Endothelial cell of umbilical vein (primary cell): ENCODE data around the gene COL19A1. TPM values are rescaled to one million over a fixed set of nuclear protein-coding genes. Genes with fewer than 3 reads are reported as not detected.

Source experiments
- BruUV-seq: library from RNA; stranded (reverse); fragments of 400-500 nt; replicated peaks from 2 replicates; lab custom pipeline; 2021; lab: Mats Ljungman, UMichigan
- CTCF ChIA-PET: fragments of 300-600, 350-600 bp; sonication (Branson Sonifier 250); formaldehyde crosslinking; loops from one replicate; lab custom pipeline; 2021; ENCODE audit warnings: antibody characterized with exemption, inconsistent platforms; lab: Charles Lee
- POLR2A ChIA-PET: fragments of 300-600, 350-600 bp; sonication (Branson Sonifier 250); formaldehyde crosslinking; loops from one replicate; lab custom pipeline; 2021; ENCODE audit warnings: antibody characterized with exemption, inconsistent platforms; lab: Charles Lee
- DNase-seq: peaks from one replicate; pipeline ENCODE4 v3.0.0-alpha.2; 2011; ENCODE audit warnings: low read depth, low spot score
- FAIRE-seq: peaks from 2 replicates; lab custom pipeline; 2011; peaks lifted over from hg19 to GRCh38; lab: Jason Lieb, UNC
- H2AFZ ChIP-seq: 2 replicates; pipeline ENCODE4 v1.6.0; 2012; ENCODE audit warnings: low read depth, low read length, control low read depth, inconsistent platforms
- H3K27ac ChIP-seq: 2 replicates; pipeline ENCODE4 v1.5.1; 2011; ENCODE audit warnings: low read depth, mild to moderate bottlenecking, control low read depth, low read length, moderate library complexity; ENCODE audit not compliant: insufficient read depth
- H3K27me3 ChIP-seq, 2 experiments: 2 replicates each; pipeline versions ENCODE4 v1.6.0 to v1.6.1; 2011; ENCODE audit warnings: low read length in 2 of 2, mixed read lengths in 1 of 2; ENCODE audit not compliant: control insufficient read depth in 2 of 2, insufficient read depth in 2 of 2
- H3K36me3 ChIP-seq, 2 experiments: 2 replicates in 1 of 2; 3 replicates in 1 of 2; pipeline ENCODE4 v1.5.1; 2011; ENCODE audit warnings: low read length in 2 of 2, mild to moderate bottlenecking in 1 of 2, moderate library complexity in 1 of 2; ENCODE audit not compliant: control insufficient read depth in 2 of 2, insufficient read depth in 2 of 2; ENCODE audit errors: extremely low read depth in 1 of 2
- H3K4me1 ChIP-seq: 3 replicates; pipeline ENCODE4 v1.5.1; 2011; ENCODE audit warnings: mild to moderate bottlenecking, low read length; ENCODE audit not compliant: control insufficient read depth, insufficient read depth; ENCODE audit errors: extremely low read depth
- H3K4me2 ChIP-seq: 2 replicates; pipeline ENCODE4 v1.6.1; 2011; ENCODE audit warnings: low read length, control low read depth, mixed read lengths; ENCODE audit not compliant: insufficient read depth
- H3K4me3 ChIP-seq, 3 experiments: fragments of 200-600 bp in 1 of 3; sonication (generic), shearing (Covaris generic) in 1 of 3; replicated peaks in 1 of 3; 2 replicates each; pipeline ENCODE4 v1.5.1; 2011 to 2016; ENCODE audit warnings: control low read depth in 3 of 3, low read length in 3 of 3, mild to moderate bottlenecking in 2 of 3, inconsistent platforms in 1 of 3, low read depth in 1 of 3, moderate library complexity in 1 of 3; ENCODE audit not compliant: insufficient read depth in 1 of 3
- H3K79me2 ChIP-seq: 2 replicates; pipeline ENCODE4 v1.6.0; 2012; ENCODE audit warnings: low read length, inconsistent platforms; ENCODE audit not compliant: control insufficient read depth, insufficient read depth
- H3K9ac ChIP-seq: replicated peaks from 2 replicates; pipeline ENCODE3; 2011; ENCODE audit warnings: low read length, control low read depth; ENCODE audit not compliant: insufficient read depth; ENCODE audit errors: extremely low read depth
- H3K9me1 ChIP-seq: replicated peaks from 3 replicates; pipeline ENCODE4 v1.6.0; 2011; ENCODE audit warnings: mild to moderate bottlenecking, low read length; ENCODE audit not compliant: control insufficient read depth, insufficient read depth; ENCODE audit errors: extremely low read depth
- H3K9me3 ChIP-seq: replicated peaks from 2 replicates; pipeline ENCODE4 v1.5.1; 2012; ENCODE audit warnings: low read length, inconsistent platforms; ENCODE audit not compliant: control insufficient read depth, insufficient read depth
- H4K20me1 ChIP-seq: replicated peaks from 2 replicates; pipeline ENCODE3; 2011; ENCODE audit warnings: mild to moderate bottlenecking, low read length; ENCODE audit not compliant: control insufficient read depth, insufficient read depth; ENCODE audit errors: extremely low read depth
- EZH2 ChIP-seq: IDR thresholded peaks from 2 replicates; pipeline ENCODE4 v1.6.1; 2012; ENCODE audit warnings: borderline replicate concordance, low read depth, mild to moderate bottlenecking, moderate library complexity, low read length, inconsistent platforms; ENCODE audit not compliant: severe bottlenecking
- FOS ChIP-seq: IDR thresholded peaks from 2 replicates; pipeline ENCODE4 v1.6.1; 2011; ENCODE audit warnings: mild to moderate bottlenecking, low read length, moderate library complexity, borderline replicate concordance; ENCODE audit not compliant: insufficient read depth
- GATA2 ChIP-seq: IDR thresholded peaks from 2 replicates; pipeline ENCODE4 v1.7.0; 2011; ENCODE audit warnings: low read depth, mild to moderate bottlenecking, moderate library complexity, mixed read lengths, low read length; ENCODE audit not compliant: insufficient read length, insufficient read depth
- JUN ChIP-seq: IDR thresholded peaks from 2 replicates; pipeline ENCODE4 v1.6.1; 2011; ENCODE audit warnings: borderline replicate concordance, low read depth; ENCODE audit not compliant: insufficient read length, insufficient read depth
- MYC ChIP-seq: IDR thresholded peaks from one replicate; pipeline ENCODE4 v1.6.1; 2011; ENCODE audit warnings: mild to moderate bottlenecking, low read depth, low read length
- POLR2A ChIP-seq: IDR thresholded peaks from 2 replicates; pipeline ENCODE4 v1.6.1; 2012; ENCODE audit warnings: low read depth, mild to moderate bottlenecking, control low read depth, low read length
- POLR2AphosphoS5 ChIP-seq: IDR thresholded peaks from 2 replicates; pipeline ENCODE4 v1.6.1; 2012; ENCODE audit warnings: low read depth, mild to moderate bottlenecking, control low read depth, low read length, moderate library complexity; ENCODE audit not compliant: insufficient read depth
- dilution Hi-C: fragments of 300-500 bp; cut with MboI; formaldehyde crosslinking; loops from one replicate; pipeline ENCODE4 v1.15.0; 2019; ENCODE audit warnings: low sequenced_read_pairs; ENCODE audit not compliant: extremely low pct_ligation_motif_present
- intact Hi-C: fragments of 100-400 bp; cut with micrococcal nuclease; formaldehyde crosslinking; loops from one replicate; pipeline ENCODE4 v1.10.0; 2022
- polyA plus RNA-seq, 4 experiments: library from polyadenylated mRNA; depleted of rRNA in 3 of 4; stranded (reverse) in 3 of 4; unstranded in 1 of 4; fragments of >200 nt; gene quantifications; 2 replicates each; pipeline versions ENCODE4 v1.2.1 to v1.2.3, GENCODE V29; 2011 to 2012; ENCODE audit warnings: missing spikeins in 1 of 4
- total RNA-seq: library from RNA; stranded (reverse); gene quantifications from 2 replicates; pipeline ENCODE4 v1.2.3, GENCODE V29; 2021
- TF ChIP-seq, protein P1 (sequence below), 2 donors: IDR thresholded peaks; 1 replicate in 1 of 2; 2 replicates in 1 of 2; pipeline ENCODE4 v1.5.1; 2011; ENCODE audit warnings: low read length in 2 of 2, mild to moderate bottlenecking in 2 of 2, moderate library complexity in 2 of 2, control low read depth in 1 of 2, inconsistent platforms in 1 of 2, low read depth in 1 of 2; ENCODE audit not compliant: insufficient read depth in 1 of 2; ENCODE audit errors: extremely low read depth in 1 of 2
- TF ChIP-seq, protein P2 (sequence below): IDR thresholded peaks from 2 replicates; pipeline ENCODE4 v1.6.1; 2011; ENCODE audit not compliant: insufficient read depth, insufficient read length

COL19A1 gene
- total and polyA plus RNA-seq, 2 donors (not counting 3 experiments of a cell fraction or from before 2014, with no cell fraction given), result not detected

- H3K4me2 ChIP-seq, result no peak overlapping the region
- no peak overlapping the region for H3K27ac ChIP-seq
- no peaks in the 10 kb centered on the region for H3K79me2 ChIP-seq
- H4K20me1 ChIP-seq, result no peaks in the 10 kb centered on the region
- CTCF ChIA-PET, result no interaction called here
- no peaks in the 10 kb centered on the region for H3K27me3 ChIP-seq
- no peaks in the 10 kb centered on the region for H3K4me1 ChIP-seq
- dilution Hi-C loops, result no loop called here
- no peak for TF ChIP-seq MYC
- TF ChIP-seq, protein P1, sequence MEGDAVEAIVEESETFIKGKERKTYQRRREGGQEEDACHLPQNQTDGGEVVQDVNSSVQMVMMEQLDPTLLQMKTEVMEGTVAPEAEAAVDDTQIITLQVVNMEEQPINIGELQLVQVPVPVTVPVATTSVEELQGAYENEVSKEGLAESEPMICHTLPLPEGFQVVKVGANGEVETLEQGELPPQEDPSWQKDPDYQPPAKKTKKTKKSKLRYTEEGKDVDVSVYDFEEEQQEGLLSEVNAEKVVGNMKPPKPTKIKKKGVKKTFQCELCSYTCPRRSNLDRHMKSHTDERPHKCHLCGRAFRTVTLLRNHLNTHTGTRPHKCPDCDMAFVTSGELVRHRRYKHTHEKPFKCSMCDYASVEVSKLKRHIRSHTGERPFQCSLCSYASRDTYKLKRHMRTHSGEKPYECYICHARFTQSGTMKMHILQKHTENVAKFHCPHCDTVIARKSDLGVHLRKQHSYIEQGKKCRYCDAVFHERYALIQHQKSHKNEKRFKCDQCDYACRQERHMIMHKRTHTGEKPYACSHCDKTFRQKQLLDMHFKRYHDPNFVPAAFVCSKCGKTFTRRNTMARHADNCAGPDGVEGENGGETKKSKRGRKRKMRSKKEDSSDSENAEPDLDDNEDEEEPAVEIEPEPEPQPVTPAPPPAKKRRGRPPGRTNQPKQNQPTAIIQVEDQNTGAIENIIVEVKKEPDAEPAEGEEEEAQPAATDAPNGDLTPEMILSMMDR (IDR thresholded peaks at IDR 0.05; ENCODE audit: extremely low read depth in 1 of 2, insufficient read depth in 1 of 2, low read depth in 1 of 2, low read length in 2 of 2), result no peak
- TF ChIP-seq JUN, result no peak
- no peak for TF ChIP-seq GATA2
- TF ChIP-seq POLR2AphosphoS5, result no peak
- TF ChIP-seq, protein P2, sequence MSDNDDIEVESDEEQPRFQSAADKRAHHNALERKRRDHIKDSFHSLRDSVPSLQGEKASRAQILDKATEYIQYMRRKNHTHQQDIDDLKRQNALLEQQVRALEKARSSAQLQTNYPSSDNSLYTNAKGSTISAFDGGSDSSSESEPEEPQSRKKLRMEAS, result no peak
- TF ChIP-seq EZH2, result no peak
- no peak for TF ChIP-seq POLR2A
- TF ChIP-seq FOS, result no peak
- no peak overlapping the region for H3K4me3 ChIP-seq
- intact Hi-C loops, result no loop called here
- BruUV-seq, result no TSS peak
- no peak for FAIRE-seq
- POLR2A ChIA-PET, result no interaction called here
- H2AFZ ChIP-seq, result no peak overlapping the region
- H3K9me3 ChIP-seq, result no peaks in the 10 kb centered on the region
- no peaks in the 10 kb centered on the region for H3K36me3 ChIP-seq
- no peak for DNase-seq
- H3K9ac ChIP-seq, result no peak overlapping the region
- no peaks in the 10 kb centered on the region for H3K9me1 ChIP-seq
These were observed 175.1 kb downstream of the COL19A1 start for GRCh38 chr6:70041411-70041810.
